ENCODE measurements around the gene BAIAP2L1.

DNA sequence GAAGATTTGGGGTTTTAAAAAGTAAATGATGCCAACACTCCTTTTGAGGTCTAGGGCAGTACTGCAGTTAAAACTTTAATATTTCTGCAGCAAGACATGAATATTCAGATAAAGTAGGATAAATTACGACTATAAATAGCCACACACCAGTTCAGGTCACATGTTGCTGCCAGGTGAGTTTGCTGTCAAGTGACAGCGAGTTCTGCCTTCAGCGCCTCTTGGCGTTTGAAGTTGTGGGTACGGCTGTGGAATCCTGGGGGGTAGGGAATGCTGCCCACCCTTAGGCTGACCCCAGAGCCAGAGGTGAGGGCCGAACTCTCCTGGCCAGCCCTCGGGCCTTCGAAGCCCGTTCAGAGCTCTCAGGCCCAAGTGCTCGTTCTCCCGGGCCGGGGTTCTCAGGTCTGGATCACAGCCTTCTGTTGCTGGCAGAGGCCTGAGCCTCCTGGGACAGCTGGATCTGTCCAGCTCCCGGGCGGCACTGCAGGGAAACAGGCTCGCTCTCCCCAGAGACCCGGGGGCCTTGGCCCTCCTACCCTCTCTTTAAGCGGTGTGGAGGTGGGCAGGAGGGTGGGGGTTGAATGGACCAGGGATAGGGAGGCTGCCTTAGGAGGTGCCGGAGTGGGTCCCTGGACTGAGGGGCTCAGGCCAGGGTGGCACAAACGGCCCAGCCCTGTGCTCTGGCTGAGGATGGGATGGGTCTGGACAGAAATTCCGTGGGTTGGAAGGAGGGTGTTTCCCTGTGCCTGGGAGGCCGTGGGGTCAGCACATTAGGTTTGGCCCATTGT lies 114.0 kb downstream of the BAIAP2L1 start:
- TF ChIP-seq, protein P1, sequence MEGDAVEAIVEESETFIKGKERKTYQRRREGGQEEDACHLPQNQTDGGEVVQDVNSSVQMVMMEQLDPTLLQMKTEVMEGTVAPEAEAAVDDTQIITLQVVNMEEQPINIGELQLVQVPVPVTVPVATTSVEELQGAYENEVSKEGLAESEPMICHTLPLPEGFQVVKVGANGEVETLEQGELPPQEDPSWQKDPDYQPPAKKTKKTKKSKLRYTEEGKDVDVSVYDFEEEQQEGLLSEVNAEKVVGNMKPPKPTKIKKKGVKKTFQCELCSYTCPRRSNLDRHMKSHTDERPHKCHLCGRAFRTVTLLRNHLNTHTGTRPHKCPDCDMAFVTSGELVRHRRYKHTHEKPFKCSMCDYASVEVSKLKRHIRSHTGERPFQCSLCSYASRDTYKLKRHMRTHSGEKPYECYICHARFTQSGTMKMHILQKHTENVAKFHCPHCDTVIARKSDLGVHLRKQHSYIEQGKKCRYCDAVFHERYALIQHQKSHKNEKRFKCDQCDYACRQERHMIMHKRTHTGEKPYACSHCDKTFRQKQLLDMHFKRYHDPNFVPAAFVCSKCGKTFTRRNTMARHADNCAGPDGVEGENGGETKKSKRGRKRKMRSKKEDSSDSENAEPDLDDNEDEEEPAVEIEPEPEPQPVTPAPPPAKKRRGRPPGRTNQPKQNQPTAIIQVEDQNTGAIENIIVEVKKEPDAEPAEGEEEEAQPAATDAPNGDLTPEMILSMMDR (IDR thresholded peaks at IDR 0.05; ENCODE audit: insufficient read depth, low read depth, low read length), result no peak
- no peak for TF ChIP-seq EZH2 (IDR thresholded peaks at IDR 0.05; ENCODE audit: insufficient read depth, low read length)
